Panc1 (cell line): ENCODE data around the gene RPAP3. TPM values are rescaled to one million over a fixed set of nuclear protein-coding genes. Genes with fewer than 3 reads are reported as not detected.

Experiments
- ATAC-seq: fragments of 200-7000 bp; cut with Tn5 transposase; 2 replicates; pipeline ENCODE4 v1.9.1; 2020; ENCODE audit warnings: mild to moderate bottlenecking, moderate library complexity
- BruUV-seq: library from RNA; stranded (reverse); fragments of 400-500 nt; replicated peaks from 2 replicates; lab custom pipeline; 2021; lab: Mats Ljungman, UMichigan
- CTCF ChIA-PET: fragments of 300-600 bp; sonication (Branson Sonifier 250); formaldehyde crosslinking; loops from one replicate; lab custom pipeline; 2022; ENCODE audit warnings: antibody characterized with exemption; lab: Charles Lee
- POLR2A ChIA-PET: fragments of 300-600 bp; sonication (Branson Sonifier 250); formaldehyde crosslinking; loops from one replicate; lab custom pipeline; 2022; ENCODE audit warnings: antibody characterized with exemption; lab: Charles Lee
- DNase-seq: peaks from one replicate; pipeline ENCODE4 v3.0.0-alpha.2; 2010; ENCODE audit warnings: low read depth, low spot score
- H3K27ac ChIP-seq: 2 replicates; pipeline ENCODE4 v1.5.1; 2011; ENCODE audit warnings: mild to moderate bottlenecking, low read length, inconsistent platforms
- H3K27me3 ChIP-seq: fragments of 200-500 bp; sonication (Bioruptor generic); 2 replicates; pipeline ENCODE4 v1.6.0; 2014; ENCODE audit warnings: low read length, inconsistent platforms; ENCODE audit not compliant: control insufficient read depth, insufficient read depth
- H3K36me3 ChIP-seq: fragments of 200-500 bp; sonication (Bioruptor generic); 2 replicates; pipeline ENCODE4 v1.5.1; 2014; ENCODE audit warnings: inconsistent platforms, mild to moderate bottlenecking, low read length, moderate library complexity; ENCODE audit not compliant: control insufficient read depth, insufficient read depth
- H3K4me1 ChIP-seq: 2 replicates; pipeline ENCODE4 v1.5.1; 2011; ENCODE audit warnings: inconsistent platforms, mild to moderate bottlenecking, low read length, moderate library complexity; ENCODE audit not compliant: control insufficient read depth, insufficient read depth
- H3K4me3 ChIP-seq, 2 experiments: 2 replicates each; pipeline ENCODE4 v1.5.1; 2011 to 2012; ENCODE audit warnings: low read depth in 2 of 2, low read length in 2 of 2, mild to moderate bottlenecking in 2 of 2, inconsistent platforms in 1 of 2, moderate library complexity in 1 of 2
- H3K9me3 ChIP-seq: fragments of 200-500 bp; sonication (Bioruptor generic); 2 replicates; pipeline ENCODE4 v1.5.1; 2014; ENCODE audit warnings: low read depth, mild to moderate bottlenecking, inconsistent platforms, low read length, moderate library complexity; ENCODE audit not compliant: control insufficient read depth, insufficient read depth
- POLR2AphosphoS5 ChIP-seq: IDR thresholded peaks from 2 replicates; pipeline ENCODE4 v1.6.1; 2012; ENCODE audit warnings: mild to moderate bottlenecking, low read depth, low read length, moderate library complexity
- SIN3A ChIP-seq: IDR thresholded peaks from 2 replicates; pipeline ENCODE4 v1.6.1; 2012; ENCODE audit warnings: low read depth, mild to moderate bottlenecking, low read length, moderate library complexity, borderline replicate concordance; ENCODE audit not compliant: insufficient read depth
- TCF7L2 ChIP-seq: IDR thresholded peaks from 2 replicates; pipeline ENCODE4 v1.6.1; 2011; ENCODE audit warnings: mild to moderate bottlenecking, low read depth, low read length, inconsistent platforms
- in situ Hi-C: cut with HindIII; loops from 2 replicates; pipeline ENCODE4 v1.10.0; 2016; ENCODE audit warnings: low sequenced_read_pairs, low pct_unique_long_range_greater_than_20kb
- intact Hi-C: fragments of 100-400 bp; cut with micrococcal nuclease; formaldehyde crosslinking; loops from one replicate; pipeline ENCODE4 v1.10.0; 2022; ENCODE audit not compliant: unreplicated experiment
- total RNA-seq: library from RNA; stranded (reverse); gene quantifications from one replicate; pipeline ENCODE4 v1.2.1, GENCODE V29; 2021; ENCODE audit not compliant: unreplicated experiment
- TF ChIP-seq, protein P1 (sequence below), 2 experiments: IDR thresholded peaks; 2 replicates each; pipeline ENCODE4 v1.6.1; 2011 to 2012; ENCODE audit warnings: low read depth in 2 of 2, control low read depth in 1 of 2, low read length in 1 of 2, mild to moderate bottlenecking in 1 of 2, moderate library complexity in 1 of 2; ENCODE audit not compliant: insufficient read depth in 1 of 2
- TF ChIP-seq, protein P2 (sequence below): fragments of 450-650 bp; IDR thresholded peaks from 2 replicates; pipeline ENCODE4 v1.5.1; 2017; ENCODE audit warnings: mild to moderate bottlenecking

Gene RPAP3
- total RNA-seq, 1 experiment from 2014 or later: 47.3 TPM

DNA sequence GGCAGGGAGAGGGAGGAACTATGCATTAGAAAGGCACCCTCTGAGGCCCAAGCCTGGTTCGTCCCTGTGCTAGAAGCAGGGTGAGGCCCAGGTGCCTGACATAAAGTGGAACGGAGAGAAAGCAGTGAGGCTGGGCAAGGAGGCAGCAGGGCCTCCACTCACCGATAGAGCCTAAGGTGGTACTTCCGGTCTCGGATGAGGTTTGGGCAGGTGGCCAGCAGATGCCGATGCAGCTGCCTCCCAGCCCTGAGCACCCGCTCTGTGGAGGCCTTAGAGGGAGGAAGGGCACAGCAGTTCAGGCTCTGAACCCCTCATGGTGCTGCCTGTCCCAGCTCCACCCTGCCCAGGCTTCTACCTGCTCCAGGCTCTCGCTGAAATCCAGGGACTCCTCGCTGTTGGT lies 45.7 kb upstream of the RPAP3 start:
- H3K9me3 ChIP-seq: no peaks in the 10 kb centered on the region
- ATAC-seq (no peak), DNase-seq (no peak)
- BruUV-seq: no TSS peak
- H3K36me3 ChIP-seq: no peaks in the 10 kb centered on the region
- TF ChIP-seq POLR2AphosphoS5: no peak
- TF ChIP-seq, protein P1, sequence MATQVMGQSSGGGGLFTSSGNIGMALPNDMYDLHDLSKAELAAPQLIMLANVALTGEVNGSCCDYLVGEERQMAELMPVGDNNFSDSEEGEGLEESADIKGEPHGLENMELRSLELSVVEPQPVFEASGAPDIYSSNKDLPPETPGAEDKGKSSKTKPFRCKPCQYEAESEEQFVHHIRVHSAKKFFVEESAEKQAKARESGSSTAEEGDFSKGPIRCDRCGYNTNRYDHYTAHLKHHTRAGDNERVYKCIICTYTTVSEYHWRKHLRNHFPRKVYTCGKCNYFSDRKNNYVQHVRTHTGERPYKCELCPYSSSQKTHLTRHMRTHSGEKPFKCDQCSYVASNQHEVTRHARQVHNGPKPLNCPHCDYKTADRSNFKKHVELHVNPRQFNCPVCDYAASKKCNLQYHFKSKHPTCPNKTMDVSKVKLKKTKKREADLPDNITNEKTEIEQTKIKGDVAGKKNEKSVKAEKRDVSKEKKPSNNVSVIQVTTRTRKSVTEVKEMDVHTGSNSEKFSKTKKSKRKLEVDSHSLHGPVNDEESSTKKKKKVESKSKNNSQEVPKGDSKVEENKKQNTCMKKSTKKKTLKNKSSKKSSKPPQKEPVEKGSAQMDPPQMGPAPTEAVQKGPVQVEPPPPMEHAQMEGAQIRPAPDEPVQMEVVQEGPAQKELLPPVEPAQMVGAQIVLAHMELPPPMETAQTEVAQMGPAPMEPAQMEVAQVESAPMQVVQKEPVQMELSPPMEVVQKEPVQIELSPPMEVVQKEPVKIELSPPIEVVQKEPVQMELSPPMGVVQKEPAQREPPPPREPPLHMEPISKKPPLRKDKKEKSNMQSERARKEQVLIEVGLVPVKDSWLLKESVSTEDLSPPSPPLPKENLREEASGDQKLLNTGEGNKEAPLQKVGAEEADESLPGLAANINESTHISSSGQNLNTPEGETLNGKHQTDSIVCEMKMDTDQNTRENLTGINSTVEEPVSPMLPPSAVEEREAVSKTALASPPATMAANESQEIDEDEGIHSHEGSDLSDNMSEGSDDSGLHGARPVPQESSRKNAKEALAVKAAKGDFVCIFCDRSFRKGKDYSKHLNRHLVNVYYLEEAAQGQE (IDR thresholded peaks at IDR 0.05; ENCODE audit: insufficient read depth in 1 of 2, low read depth in 2 of 2, low read length in 1 of 2): no peak
- TF ChIP-seq, protein P2, sequence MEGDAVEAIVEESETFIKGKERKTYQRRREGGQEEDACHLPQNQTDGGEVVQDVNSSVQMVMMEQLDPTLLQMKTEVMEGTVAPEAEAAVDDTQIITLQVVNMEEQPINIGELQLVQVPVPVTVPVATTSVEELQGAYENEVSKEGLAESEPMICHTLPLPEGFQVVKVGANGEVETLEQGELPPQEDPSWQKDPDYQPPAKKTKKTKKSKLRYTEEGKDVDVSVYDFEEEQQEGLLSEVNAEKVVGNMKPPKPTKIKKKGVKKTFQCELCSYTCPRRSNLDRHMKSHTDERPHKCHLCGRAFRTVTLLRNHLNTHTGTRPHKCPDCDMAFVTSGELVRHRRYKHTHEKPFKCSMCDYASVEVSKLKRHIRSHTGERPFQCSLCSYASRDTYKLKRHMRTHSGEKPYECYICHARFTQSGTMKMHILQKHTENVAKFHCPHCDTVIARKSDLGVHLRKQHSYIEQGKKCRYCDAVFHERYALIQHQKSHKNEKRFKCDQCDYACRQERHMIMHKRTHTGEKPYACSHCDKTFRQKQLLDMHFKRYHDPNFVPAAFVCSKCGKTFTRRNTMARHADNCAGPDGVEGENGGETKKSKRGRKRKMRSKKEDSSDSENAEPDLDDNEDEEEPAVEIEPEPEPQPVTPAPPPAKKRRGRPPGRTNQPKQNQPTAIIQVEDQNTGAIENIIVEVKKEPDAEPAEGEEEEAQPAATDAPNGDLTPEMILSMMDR: no peak
- no peak for TF ChIP-seq SIN3A
- TF ChIP-seq TCF7L2: no peak
- intact Hi-C loops: no loop called here
- H3K4me3 ChIP-seq: no peak overlapping the region
- peaks cover 15% of the 10 kb centered on the region for H3K4me1 ChIP-seq
- no peak overlapping the region for H3K27ac ChIP-seq
- ChIA-PET CTCF (no interaction called here), POLR2A (interaction anchor here (0.8 kb wide), 1 partner anchor 453 kb away, joined by 3 read pairs; no protein-coding TSS in a partner anchor)
- no peaks in the 10 kb centered on the region for H3K27me3 ChIP-seq
- in situ Hi-C loops: no loop called here

DNA sequence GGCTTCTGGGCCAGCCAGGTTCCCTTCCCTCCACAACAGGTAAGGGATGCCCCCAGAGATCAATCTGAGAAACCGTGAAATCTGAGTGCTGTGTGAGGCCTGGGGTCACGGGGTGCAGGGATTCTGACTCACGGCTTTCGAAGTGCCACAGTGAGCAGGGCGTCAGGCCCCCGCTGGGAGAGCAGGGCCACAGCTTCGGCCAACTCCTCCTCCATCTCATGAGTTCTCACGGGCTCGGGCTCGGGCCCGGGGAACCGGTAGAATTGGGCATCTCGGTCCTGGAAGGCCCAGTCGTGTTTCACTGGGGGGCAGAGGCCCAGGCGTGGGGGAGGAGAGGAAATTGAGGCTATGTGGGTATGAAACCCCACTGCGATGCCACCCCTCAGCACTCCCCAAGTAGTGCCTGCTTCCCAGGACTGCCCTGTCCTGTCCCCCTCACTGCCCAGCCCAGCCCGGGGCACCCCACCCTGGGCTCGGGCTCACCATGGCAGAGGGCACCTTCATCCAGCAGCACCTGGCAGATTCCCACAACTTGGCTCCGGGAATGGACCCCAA lies 45.2 kb upstream of the RPAP3 start:
- peaks cover 15% of the 10 kb centered on the region for H3K4me1 ChIP-seq
- in situ Hi-C loops (no loop called here), intact Hi-C loops (no loop called here)
- no peak for DNase-seq
- ChIA-PET POLR2A (interaction anchor here (0.8 kb wide), 1 partner anchor 454 kb away, joined by 3 read pairs; no protein-coding TSS in a partner anchor), CTCF (no interaction called here)
- H3K27me3 ChIP-seq: no peaks in the 10 kb centered on the region
- no peak overlapping the region for H3K27ac ChIP-seq
- H3K36me3 ChIP-seq: no peaks in the 10 kb centered on the region
- BruUV-seq: no TSS peak
- H3K9me3 ChIP-seq: no peaks in the 10 kb centered on the region
- TF ChIP-seq, protein P2: no peak
- no peak for TF ChIP-seq POLR2AphosphoS5
- ATAC-seq: no peak
- H3K4me3 ChIP-seq: no peak overlapping the region
